DMS 273 (cell line): ENCODE data around the gene CHRNA4.

Experiments
- DNase-seq: peaks from one replicate; lab custom pipeline; 2025; ENCODE audit not compliant: unreplicated experiment; lab: John Stamatoyannopoulos, UW

CHRNA4 gene

GRCh38 chr20:63379296-63379695 is 18.1 kb upstream of the CHRNA4 start:
- DNase-seq = no peak

DNA sequence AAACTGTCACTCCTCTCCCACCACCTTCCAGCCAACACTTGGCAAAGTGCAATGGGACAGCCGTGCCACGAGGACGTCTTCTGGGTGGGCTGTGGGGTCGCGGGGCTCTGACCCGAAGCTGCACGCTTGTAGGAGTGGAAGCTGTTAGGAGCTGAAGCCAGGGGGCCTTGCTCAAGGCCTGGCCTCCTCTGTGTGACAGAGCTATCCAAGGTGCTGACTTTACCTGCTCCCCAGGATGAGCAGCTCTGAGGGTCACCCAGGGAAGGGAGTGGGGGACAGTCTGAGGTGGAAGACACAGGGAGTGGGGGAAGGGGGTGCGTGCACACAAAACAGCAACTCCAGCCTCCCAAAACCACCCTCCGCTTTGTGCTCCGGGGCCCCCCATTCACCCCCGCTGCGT is 17.5 kb upstream of the CHRNA4 start:
- DNase-seq = no peak

DNA sequence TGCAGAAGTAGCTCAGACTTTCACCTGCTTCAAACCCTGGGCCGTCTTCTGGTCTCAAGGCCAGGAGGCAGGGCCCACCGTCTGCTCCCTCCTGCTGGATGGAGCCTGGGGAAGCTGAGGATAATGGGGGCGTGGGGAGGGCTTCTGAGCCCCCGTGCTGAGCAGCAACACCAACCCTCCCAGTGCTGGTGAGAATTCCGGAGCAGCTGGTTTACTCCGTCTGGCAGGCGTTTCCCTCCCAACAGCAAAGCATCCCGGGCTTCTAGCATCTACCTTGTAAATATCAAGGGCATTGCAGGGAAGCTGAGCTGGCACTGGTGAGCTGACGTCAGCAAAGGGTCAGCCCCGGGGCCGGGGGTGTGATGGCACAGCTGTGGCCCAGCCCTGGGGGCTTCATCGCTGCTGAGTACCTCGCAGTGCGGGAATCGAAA is 16.8 kb upstream of the CHRNA4 start:
- DNase-seq = peak; percentile 81

- peak; percentile 81 for DNase-seq
Measured at GRCh38 chr20:63377256-63377941, 16.2 kb upstream of the CHRNA4 start.

- no peak for DNase-seq
Measured at GRCh38 chr20:63376283-63377250, 15.4 kb upstream of the CHRNA4 start.

DNA sequence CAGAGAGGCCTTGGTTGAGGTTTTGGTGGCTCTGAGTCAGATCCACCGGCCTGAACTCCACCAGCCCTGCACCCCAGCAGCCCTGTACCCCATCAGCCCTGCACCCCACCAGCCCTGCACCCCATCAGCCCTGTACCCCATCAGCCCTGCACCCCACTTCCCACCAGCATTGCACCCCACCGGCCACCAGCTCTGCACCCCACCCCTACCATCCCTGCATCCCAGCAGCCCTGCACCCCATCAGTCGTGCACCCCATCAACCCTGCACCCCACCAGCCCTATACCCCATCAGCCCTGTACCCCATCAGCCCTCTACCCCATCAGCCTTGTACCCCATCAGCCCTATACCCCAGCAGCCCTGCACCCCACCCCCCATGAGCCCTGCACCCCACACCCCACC is 14.3 kb upstream of the CHRNA4 start:
- DNase-seq = no peak

DNA sequence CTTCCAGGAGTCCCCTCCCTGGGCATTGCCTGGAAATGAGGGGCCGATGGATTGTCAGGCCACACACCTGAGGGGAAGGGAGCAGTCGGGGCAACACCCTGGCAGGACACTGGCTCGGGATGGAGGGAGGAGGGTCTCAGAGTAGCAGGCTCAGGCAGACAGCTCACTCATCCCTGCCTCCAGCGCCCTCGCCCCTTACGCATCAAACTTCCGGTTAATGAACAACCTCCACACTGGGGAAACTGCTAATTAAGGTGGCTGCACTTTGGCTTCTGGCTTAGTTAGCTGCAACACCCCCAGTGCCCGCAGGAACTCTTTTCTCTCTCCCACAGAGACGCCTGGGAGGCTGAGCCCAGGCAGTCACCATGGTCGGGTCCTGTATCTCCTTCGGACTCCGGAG is 13.4 kb upstream of the CHRNA4 start:
- DNase-seq = no peak

DNA sequence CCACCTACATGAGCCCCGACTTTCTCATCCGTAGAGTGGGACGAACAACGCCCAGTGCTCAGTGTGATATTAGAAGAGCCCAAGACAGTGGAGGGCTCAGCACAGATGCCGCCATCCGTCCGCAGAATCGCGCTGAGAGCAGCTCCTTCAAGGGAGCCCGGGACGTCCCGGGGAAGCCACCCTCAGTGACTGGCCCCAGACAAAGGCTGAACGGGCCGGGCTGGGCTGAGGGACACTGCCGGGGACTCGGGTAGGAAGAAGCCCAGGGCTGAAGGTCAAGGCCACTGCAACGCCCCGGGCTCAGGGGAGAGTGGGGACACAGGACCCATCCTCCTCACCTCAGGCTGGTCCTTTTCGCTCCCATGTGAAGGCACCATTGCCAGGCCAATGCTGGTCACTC is 12.8 kb upstream of the CHRNA4 start:
- DNase-seq = no peak

DNA sequence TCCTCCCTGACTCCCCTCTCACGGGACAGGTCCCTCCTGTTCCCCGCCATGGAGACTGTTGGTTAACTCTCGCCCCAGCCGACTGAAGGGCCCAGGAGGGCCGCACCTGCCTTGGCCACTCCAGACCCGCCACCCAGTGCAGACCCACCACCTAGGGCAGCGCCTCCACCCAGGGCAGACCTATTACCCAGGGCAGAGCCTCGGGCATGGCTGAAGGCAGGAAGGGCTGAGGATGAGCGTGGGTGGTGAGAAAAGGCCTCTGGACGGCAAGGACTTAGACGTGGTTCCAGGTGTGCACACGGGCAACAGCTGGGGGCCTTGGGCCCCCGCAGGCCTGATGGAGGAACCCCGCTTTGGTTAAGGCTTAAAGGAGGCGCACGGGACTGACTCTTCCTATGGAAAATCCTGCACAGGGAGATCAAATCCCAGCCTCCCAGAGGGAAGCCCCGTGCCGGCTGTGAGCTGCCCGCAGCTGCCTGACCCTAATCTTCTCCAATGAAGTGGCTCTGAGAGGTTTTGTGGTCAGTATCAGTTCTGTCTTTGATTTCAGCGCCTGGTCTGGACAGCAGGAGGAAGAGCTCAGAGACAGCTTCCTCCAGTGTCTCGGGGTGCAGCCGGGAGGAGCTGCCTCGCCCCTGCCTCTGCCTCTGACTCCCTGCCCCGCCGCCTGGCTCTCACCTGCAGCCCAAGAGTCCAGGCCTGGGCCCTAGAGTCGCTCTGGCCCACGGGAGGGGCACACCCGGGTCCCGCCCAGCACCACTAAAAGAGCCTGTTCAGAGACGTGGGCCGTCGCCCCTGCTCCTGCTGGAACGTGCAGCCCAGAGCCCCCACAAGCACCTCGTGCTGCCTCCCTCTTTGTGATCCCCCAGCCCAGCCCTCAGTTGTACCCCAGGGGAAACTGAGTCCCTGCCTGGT is 12.1 kb upstream of the CHRNA4 start:
- no peak for DNase-seq

- DNase-seq = peak; percentile 83
Measured at GRCh38 chr20:63371291-63371865, 10.2 kb upstream of the CHRNA4 start.

DNA sequence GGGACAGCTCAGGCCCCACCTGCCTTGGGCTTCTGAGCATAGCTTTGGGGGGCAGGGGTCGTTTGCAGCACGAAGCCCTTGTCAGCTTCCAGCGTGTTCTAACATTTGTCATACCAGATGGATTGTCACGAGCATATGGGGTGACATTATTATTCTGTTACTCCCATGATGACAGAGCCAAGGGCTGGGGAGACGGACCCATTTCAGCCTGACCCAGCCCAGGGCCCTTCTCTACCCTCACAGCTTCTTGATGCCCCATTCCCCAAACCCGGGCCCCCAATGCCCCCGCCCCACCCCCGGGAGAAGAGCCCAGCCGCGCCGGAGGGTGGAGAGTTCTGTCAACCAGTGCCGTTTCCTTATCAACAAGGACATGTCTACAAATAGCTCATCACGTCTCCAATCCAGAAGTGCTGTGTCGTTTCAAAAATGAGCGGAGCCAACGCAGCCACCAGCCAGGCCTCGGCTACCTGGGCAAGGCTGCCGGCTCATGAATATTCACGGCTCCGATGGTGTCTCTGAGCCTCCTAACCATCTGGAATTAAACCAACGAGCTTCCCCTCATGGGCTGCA is 9.6 kb upstream of the CHRNA4 start:
- DNase-seq = peak; percentile 84

DNA sequence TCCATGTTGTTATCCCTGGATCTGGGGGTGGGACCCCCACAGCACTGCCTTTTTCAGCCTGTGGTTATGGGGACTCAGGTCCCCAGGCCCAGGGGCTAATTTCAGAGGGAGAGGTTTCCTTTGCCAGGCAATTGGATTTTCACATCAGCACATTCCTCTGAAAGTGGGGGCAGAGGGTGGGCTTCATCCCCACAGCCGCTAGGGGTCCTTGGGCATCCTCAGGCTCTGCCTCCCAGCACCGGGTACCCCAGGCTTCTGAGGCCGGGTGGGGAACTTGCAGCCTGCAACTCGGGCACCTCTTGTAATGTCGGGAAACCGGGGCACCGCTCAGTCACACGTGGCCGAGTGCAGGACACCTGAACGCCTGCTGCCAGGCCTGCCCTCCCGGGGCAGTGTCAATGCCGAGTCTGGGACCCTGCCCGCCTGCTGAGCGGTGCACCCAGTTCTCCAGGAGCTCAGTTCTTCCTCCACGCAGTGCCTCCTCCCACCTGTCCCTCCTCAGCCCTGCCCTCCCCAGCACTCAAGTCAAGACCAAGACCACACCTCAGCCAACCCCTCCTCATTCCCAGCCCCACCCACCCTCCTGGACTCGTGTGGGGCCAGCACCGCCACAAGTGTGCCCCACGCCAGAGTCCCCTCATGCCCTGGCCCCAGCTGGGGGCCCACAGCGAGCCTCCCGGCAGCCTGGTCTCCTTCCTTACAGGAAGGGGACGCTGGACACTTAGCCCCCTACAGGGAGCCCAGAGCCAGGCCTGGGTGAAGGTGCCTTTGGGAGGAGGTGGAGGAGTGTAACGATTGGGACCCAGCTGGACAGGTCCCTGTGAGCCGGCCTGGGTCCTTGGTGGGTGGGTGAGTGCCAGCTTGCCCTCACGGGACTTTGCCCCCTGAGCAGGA is 8.8 kb upstream of the CHRNA4 start:
- no peak for DNase-seq

DNA sequence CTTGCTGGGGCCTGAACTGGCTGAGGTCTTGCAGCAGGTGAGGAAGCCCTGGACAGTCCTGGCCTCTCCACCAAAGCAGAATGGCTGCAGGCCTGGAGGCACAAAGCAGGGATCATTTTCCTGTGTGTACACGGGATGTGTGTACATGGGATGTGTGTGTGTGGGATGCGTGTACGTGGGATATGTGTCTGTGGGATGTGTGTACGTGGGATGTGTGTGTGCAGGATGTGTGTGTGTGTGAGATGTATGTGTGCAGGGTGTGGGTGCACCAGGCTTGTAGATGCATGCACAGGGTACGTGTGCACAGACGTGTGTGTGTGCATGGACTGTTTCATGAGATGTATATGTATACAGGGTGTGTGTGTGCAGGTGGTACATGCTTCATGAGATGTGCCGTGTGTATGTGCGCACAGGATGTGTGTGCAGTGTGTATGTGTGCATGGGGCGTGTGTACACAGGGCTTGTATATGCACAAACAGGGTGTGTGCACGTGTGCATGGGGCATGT is 7.9 kb upstream of the CHRNA4 start:
- DNase-seq = no peak

DNA sequence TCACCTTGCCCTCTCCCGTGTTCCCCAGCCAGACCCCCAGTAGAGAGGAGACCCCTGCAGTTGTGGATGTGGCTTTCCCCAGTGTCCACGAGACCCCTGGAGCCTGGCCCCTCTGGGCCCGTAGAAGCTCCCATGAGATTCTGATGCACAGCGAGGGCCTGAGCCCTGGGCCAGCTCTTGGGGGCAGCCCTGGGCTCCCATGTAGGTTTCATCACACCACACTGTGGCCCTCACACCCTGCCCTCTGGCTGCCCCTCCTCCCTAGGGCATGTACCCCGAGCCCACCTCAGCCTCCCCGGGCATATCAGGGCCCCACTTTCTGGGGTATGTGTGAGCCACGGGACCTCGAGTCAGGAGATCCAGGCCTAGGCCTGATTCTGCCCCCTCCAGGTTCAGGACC is 7.0 kb upstream of the CHRNA4 start:
- no peak for DNase-seq

- DNase-seq = no peak
Measured at GRCh38 chr20:63367446-63368055, 6.4 kb upstream of the CHRNA4 start.

DNA sequence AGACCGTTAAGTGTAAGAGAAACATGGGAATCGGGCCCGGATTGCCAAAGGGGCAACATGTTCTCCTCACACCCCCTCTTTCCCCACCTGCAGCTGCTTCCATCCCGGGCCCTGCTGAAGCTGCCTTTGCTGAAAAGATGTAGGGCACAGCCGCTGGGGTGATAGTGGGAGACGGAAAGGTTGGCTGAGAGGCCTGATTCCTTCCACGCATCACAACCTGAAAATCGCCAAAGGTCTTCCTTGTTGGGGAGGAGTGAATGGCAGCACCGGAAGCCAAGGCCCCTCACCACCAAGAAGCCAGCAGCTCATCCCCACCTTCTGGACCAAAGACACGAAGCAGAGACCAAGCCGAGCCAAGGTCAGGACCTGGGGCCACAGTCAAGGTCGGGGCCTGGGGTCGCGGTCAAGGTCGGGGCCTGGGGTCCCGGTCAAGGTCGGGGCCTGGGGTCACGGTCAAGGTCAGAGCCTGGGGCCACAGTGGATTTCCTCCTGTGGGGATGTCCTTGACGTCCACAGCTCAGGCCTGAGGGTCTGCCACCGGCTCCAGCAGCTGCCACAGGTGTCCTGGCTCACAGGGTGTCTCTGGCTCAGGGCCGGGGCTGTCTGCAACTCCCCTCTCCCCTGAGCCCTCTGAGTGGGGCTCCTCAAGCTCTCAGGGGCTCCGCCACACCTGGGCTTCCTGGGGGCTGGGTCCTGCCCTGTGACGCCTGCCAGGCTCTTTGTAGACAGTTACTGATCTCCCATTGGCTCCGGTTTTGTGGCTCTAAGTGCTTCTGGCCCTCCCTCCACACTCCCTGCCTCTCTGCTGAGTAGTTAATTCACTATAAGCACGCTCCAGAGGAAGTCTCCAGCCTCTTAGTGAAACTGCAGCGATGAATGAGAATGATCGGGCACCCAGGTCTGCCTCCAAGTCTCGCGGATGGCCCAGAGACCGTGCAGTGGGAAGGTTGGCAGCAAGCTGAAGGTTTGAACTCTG is 5.5 kb upstream of the CHRNA4 start:
- DNase-seq = peak; percentile 58

- DNase-seq = no peak
Measured at GRCh38 chr20:63365601-63366389, 4.6 kb upstream of the CHRNA4 start.
